Occipital lobe (tissue), 2 donors: Measurements from ENCODE around the gene EPB41L4A. TPM values are rescaled to one million over a fixed set of nuclear protein-coding genes. Genes with fewer than 3 reads are reported as not detected.
"Not testable (repeated sequence)": the region's sequence is repeated elsewhere in the genome, so short reads cannot be mapped to it uniquely, and the experiment has no call there.

ENCODE experiments used
- DNase-seq: peaks from one replicate; lab custom pipeline; 2025; lab: John Stamatoyannopoulos, UW
- total RNA-seq: library from RNA; depleted of rRNA; stranded (reverse); fragments of >200 nt; gene quantifications from one replicate; pipeline ENCODE4 v1.2.3, GENCODE V29; 2014

The EPB41L4A gene
- total RNA-seq, 1 donor from 2014 or later = 78.8 TPM

GRCh38 chr5:112258571-112258970, 160.5 kb downstream of the EPB41L4A start:
- no peak for DNase-seq

- no peak for DNase-seq
Observed at GRCh38 chr5:112257976-112258375, 161.1 kb downstream of the EPB41L4A start.

GRCh38 chr5:112257005-112257404, 162.1 kb downstream of the EPB41L4A start:
- DNase-seq = no peak

GRCh38 chr5:112254303-112254702, 164.8 kb downstream of the EPB41L4A start:
- no peak for DNase-seq

GRCh38 chr5:112253478-112254250, 165.4 kb downstream of the EPB41L4A start:
- no peak for DNase-seq

- no peak for DNase-seq
Observed at GRCh38 chr5:112250551-112250950, 168.5 kb downstream of the EPB41L4A start.

- no peak for DNase-seq
Observed at GRCh38 chr5:112248623-112249022, 170.5 kb downstream of the EPB41L4A start.

GRCh38 chr5:112247960-112248359, 171.1 kb downstream of the EPB41L4A start:
- no peak for DNase-seq

- DNase-seq = no peak
Observed at GRCh38 chr5:112245656-112246055, 173.4 kb downstream of the EPB41L4A start.

GRCh38 chr5:112239996-112240395, 179.1 kb downstream of the EPB41L4A start:
- DNase-seq = no peak

GRCh38 chr5:112238473-112238872, 180.6 kb downstream of the EPB41L4A start:
- no peak for DNase-seq

- DNase-seq = no peak
Observed at GRCh38 chr5:112237456-112237855, 181.6 kb downstream of the EPB41L4A start.

- DNase-seq = no peak
Observed at GRCh38 chr5:112234000-112234399, 185.1 kb downstream of the EPB41L4A start.

- DNase-seq = no peak
Observed at GRCh38 chr5:112232667-112233066, 186.4 kb downstream of the EPB41L4A start.

- DNase-seq = no peak
Observed at GRCh38 chr5:112230606-112231005, 188.5 kb downstream of the EPB41L4A start.

GRCh38 chr5:112228667-112229066, 190.4 kb downstream of the EPB41L4A start:
- no peak for DNase-seq

GRCh38 chr5:112227911-112228631, 191.0 kb downstream of the EPB41L4A start:
- no peak for DNase-seq

GRCh38 chr5:112226215-112226614, 192.9 kb downstream of the EPB41L4A start:
- no peak for DNase-seq

GRCh38 chr5:112222997-112223396, 196.1 kb downstream of the EPB41L4A start:
- DNase-seq = not testable (repeated sequence)

GRCh38 chr5:112221128-112221527, 197.9 kb downstream of the EPB41L4A start:
- no peak for DNase-seq

GRCh38 chr5:112219000-112219399, 200.1 kb downstream of the EPB41L4A start:
- DNase-seq = no peak

GRCh38 chr5:112217843-112218579, 201.1 kb downstream of the EPB41L4A start:
- DNase-seq = no peak
